Measurements from ENCODE around the gene POLR2E. TPM values are rescaled to one million over a fixed set of nuclear protein-coding genes. Genes with fewer than 3 reads are reported as not detected.
A peak's percentile ranks its signal among the peaks of the same experiment; 100 is the strongest.
"Not testable (repeated sequence)": the region's sequence is repeated elsewhere in the genome, so short reads cannot be mapped to it uniquely, and the experiment has no call there.

The POLR2E gene
- total RNA-seq, 2 experiments from 2014 or later: 142 to 163 TPM

DNA sequence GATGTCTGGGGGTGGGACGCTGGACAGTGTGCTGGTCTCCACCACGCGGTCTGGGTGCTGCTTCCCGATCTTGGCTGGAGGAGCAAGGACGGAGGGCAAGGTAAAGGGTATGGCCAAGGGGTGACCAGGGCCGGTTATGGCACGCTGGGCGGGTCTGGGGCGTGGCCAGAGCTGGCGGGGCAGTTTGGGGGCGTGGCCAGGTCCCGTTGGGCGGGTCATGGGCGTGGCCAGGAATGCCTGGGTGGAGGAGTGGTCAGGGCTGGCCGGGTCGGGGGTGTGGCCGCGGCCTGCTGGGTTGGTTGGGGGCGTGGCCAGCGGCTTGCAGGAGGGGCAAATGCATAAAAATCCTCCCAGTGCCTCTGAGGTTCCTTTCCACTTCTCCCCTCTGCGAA lies 27.8 kb upstream of the POLR2E start:
- H3K27ac Mint-ChIP-seq: no peak overlapping the region
- ATAC-seq (ENCODE audit: low read depth): no peak

DNA sequence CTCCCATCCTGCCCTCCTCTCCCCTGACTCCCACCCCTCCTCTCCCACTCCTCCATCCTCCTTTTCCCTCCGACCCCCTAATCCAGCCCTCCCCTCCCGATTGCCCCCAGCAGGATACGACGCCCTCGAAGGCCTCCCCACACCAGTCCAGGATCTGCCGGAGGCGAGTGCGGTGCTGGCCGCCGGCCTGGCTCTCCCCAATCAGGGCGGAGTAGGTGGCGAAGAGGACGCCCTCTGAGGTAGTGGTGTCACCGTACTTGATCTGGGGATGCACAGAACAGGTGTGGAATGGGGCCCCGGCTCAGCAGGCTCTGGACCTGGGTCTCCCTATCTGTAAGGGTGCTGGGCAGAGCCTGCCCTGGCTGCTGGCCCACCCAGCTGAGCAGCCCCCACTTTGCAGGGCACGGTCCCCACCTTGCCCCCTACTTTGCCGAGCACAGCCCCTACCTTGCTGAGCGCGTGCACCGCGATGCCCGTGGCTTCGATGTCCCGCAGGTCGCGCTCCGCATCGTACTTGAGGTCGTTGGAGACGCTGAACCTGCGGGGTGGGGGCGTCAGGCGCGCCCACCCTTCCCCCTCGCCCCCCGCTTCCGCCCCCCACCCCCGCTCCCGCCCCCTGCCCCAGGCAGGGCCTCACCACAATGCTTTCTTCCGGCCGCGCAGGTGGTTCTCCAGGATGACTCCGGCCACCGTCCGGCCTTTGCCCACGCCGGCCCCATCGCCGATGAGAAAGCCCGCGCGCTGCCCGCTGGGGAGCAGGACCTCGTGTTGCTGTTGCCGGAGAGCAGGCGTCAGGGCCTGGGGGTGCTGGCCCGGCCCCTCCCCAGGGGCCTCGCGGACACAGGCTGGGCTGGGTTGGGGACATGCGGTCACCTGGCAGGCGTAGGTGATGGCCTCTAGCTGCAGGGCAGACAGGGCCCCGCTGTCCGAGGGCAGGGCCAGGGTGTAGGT lies 27.1 kb upstream of the POLR2E start:
- Mint-ChIP-seq H3K9me3 (no peaks in the 10 kb centered on the region), H3K27me3 (no peaks in the 10 kb centered on the region), H3K36me3 (peaks cover 13% of the 10 kb centered on the region), H3K27ac (no peak overlapping the region), H3K4me1 (no peaks in the 10 kb centered on the region), H3K4me3 (no peak overlapping the region)
- no peak for DNase-seq
- POLR2A ChIA-PET: interaction anchor here (1.4 kb wide), 1 partner anchor 9 kb away, joined by 4 read pairs; no protein-coding TSS in a partner anchor
- no peak for ATAC-seq (ENCODE audit: low read depth)

More for the DNA sequence above, 27.8 kb upstream of the POLR2E start:
- no peaks in the 10 kb centered on the region for H3K4me1 Mint-ChIP-seq
- no peaks in the 10 kb centered on the region for H3K9me3 Mint-ChIP-seq
- no peak for DNase-seq
- no peaks in the 10 kb centered on the region for H3K27me3 Mint-ChIP-seq
- H3K36me3 Mint-ChIP-seq: peaks cover 13% of the 10 kb centered on the region
- POLR2A ChIA-PET: interaction anchor here (0.8 to 1.4 kb wide), 2 partner anchors 8 to 9 kb away, joined by 3 to 4 read pairs; no protein-coding TSS in a partner anchor
- no peak overlapping the region for H3K4me3 Mint-ChIP-seq

DNA sequence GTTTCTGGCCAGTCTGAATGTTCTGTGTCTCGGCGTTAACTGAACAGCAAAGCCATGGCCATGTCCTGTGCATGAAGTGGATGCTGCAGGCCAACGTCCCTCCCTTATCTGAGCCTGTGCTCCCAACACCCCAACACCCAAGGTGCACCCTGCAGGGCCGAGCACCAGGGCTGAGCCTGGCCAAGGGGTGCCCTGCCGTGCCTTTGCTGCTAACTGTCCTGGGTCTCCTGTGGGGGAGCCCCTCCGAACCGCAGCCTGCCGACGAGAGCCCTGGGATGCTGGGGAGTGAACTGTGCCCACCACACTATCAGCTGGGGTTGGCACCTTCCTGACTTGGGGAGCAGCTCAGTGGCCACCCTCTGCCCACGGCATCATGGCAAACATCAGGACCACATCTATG lies 26.2 kb upstream of the POLR2E start:
- Mint-ChIP-seq H3K27ac (no peak overlapping the region), H3K4me1 (no peaks in the 10 kb centered on the region), H3K36me3 (peaks cover 12% of the 10 kb centered on the region), H3K4me3 (no peak overlapping the region), H3K9me3 (no peaks in the 10 kb centered on the region), H3K27me3 (no peaks in the 10 kb centered on the region)
- ATAC-seq (ENCODE audit: low read depth) (no peak), DNase-seq (no peak)
- POLR2A ChIA-PET: no interaction called here

DNA sequence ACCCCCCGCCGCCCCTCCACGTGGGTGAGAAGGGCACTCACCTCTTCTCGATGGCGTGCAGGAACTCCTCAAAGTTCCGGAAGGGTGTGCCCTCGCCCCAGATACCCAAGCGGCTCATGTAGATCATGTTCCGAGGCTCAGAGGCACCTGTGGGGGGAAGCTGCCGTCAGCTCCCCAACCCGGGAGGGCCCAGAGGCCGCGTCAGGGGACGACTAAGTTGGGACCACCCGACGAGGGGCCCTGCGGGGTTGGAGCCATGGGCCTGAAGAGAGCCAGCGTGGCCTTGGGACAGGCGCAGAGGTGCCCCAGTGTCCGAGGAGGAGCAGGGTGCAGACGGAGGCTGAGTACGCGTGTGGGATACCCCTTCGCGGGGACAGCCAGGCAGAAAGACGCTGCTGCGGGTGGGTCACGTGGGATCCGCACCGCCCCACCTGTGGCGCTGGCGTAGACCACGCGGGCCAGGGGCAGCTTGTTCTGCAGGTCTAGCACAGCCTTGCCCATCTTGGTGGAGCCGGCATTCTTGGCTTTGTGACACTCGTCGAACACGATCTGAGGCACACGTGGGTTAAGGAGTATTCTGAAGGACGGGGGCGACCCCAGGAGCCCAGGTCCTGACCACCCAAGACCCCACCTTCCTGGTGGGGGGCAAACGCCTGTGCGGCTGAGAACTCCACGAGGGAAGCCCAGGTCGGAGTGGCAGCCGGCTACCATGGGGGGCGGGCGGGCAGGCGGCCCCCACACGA lies 24.5 kb upstream of the POLR2E start:
- POLR2A ChIA-PET: no interaction called here
- H3K9me3 Mint-ChIP-seq: no peaks in the 10 kb centered on the region
- H3K4me3 Mint-ChIP-seq: no peak overlapping the region
- no peaks in the 10 kb centered on the region for H3K4me1 Mint-ChIP-seq
- H3K36me3 Mint-ChIP-seq: peaks cover 8% of the 10 kb centered on the region
- no peak overlapping the region for H3K27ac Mint-ChIP-seq
- ATAC-seq (ENCODE audit: low read depth): no peak
- no peaks in the 10 kb centered on the region for H3K27me3 Mint-ChIP-seq
- no peak for DNase-seq

DNA sequence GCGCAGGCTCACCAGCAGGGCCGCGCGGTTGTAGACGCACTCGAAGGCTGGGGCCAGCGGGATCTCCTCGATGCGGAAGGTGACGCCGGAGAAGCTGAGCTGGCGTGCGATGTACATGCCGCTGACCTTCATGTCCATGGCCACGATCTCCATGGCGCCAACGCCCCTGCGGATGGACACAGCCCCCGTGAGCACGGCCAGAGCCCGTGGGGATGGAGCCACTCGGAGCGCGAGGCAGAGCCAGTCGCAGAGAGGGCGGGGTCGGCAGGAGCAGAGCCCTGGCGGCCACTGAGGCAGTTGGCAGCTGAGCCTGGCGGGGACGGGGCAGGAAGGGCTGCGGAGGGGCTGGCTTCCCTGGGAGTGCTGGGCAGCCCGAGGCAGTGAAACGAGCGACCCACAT lies 23.8 kb upstream of the POLR2E start:
- Mint-ChIP-seq H3K9me3 (no peaks in the 10 kb centered on the region), H3K36me3 (peaks cover 8% of the 10 kb centered on the region), H3K4me1 (no peaks in the 10 kb centered on the region), H3K27ac (no peak overlapping the region), H3K4me3 (no peak overlapping the region), H3K27me3 (no peaks in the 10 kb centered on the region)
- DNase-seq (no peak), ATAC-seq (ENCODE audit: low read depth) (no peak)
- POLR2A ChIA-PET: no interaction called here

DNA sequence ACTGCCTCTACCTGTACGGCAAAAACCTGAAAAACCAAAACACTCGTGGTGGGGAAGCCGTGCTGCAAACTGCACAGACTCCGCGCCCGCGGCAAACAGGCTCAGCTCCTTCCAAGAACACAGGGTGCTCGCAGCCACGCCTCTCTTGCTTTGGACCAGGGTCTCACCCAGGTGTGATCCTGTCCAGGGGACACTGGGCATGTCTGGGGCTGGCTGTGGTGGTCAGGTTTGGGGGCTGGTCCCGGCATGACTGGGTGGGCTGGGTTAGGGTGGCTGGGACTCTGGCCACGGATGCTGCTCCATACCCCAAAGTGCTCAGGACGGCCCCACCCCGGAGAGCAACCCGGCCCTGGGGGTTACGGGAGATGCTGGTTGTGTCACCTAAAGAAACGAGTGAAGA lies 22.5 kb upstream of the POLR2E start:
- Mint-ChIP-seq H3K4me3 (no peak overlapping the region), H3K27me3 (no peaks in the 10 kb centered on the region), H3K9me3 (no peaks in the 10 kb centered on the region), H3K36me3 (peaks cover 8% of the 10 kb centered on the region), H3K27ac (no peak overlapping the region), H3K4me1 (no peaks in the 10 kb centered on the region)
- DNase-seq: no peak
- ATAC-seq (ENCODE audit: low read depth): no peak
- POLR2A ChIA-PET: no interaction called here

DNA sequence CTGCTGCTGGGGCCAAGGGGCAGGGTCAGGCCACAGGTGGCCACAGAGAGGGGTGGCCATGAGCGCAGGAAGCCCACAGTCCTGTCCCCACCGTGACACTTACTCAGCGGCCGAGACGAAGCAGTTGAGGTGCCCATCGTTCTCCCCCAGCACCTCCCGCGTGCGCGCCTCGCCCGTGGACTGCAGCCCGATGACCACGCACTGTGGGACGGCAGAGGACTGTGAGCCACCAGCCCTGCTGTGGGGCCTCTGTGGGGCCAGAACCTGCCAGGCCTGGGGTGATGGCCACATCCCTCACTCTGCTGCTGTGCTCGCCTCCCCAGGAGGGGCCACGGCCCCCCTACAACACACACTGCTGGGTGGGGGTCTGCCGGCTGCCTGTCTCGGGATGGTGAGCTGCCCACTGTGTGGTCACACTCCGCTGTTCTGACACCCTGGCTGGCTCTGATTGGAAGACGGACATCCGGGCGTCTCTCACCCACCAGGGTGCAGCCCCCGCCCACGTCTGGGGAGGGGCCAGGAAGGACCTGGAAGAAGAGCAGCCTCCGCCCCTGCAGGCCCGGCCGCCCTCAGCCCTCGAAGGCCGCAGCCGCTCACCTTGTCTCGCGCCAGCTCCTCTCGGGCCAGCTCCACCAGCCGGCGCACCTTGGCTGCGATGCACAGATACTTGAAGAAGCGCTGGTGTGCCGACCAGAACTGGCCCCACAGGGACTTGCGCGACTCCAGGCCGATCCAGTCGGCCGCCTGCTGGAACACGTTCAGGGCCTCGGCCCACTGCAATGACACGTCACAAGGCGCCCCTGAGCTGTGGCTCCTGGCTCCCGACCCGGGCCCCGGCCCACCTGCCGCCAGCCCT lies 21.8 kb upstream of the POLR2E start:
- H3K4me1 Mint-ChIP-seq: no peaks in the 10 kb centered on the region
- no peaks in the 10 kb centered on the region for H3K9me3 Mint-ChIP-seq
- no peaks in the 10 kb centered on the region for H3K27me3 Mint-ChIP-seq
- H3K4me3 Mint-ChIP-seq: no peak overlapping the region
- POLR2A ChIA-PET: no interaction called here
- no peak overlapping the region for H3K27ac Mint-ChIP-seq
- ATAC-seq (ENCODE audit: low read depth) (no peak), DNase-seq (no peak)
- peaks cover 8% of the 10 kb centered on the region for H3K36me3 Mint-ChIP-seq

DNA sequence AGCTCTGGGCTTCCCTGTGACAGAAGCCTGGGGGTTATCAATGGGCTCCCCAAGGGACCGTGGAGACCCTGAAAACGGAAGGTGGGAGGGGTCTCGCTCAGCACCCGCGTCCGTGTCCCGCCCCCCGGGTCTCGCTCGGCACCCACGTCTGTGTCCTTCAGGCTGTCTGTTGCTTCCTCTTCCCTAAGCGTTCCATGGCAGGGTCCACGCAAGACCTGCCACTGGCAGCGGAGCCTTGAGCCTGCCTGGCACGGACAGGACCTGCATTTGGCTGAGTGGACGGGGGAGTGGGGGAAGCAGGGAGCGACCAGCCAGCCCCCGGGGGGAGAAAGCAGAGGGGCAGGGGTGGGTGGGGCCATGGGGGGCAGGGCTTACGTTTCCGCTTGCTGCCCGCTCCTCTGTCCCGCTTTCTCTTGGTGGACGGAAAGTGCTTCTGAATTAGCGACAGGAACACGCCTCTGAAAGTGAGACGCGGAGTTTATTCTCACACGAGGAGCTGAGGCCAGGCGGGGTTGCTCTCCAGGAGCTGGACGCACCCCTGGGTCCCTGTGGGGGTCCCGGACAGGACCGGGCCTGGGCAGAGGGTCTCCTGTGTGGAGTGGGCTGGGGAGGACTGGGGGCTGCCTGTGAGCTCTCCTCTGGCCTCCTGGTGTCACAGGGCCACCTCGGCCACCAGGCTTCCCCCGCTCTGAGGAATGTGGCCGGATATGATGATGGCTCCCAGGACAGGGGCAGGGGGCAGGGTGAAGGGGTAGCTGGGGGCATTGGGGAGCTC lies 20.7 kb upstream of the POLR2E start:
- DNase-seq (no peak), ATAC-seq (ENCODE audit: low read depth) (no peak)
- Mint-ChIP-seq H3K27me3 (no peaks in the 10 kb centered on the region), H3K9me3 (no peaks in the 10 kb centered on the region), H3K4me1 (no peaks in the 10 kb centered on the region), H3K4me3 (no peak overlapping the region), H3K36me3 (peaks cover under 1% of the 10 kb centered on the region), H3K27ac (no peak overlapping the region)
- POLR2A ChIA-PET: no interaction called here

DNA sequence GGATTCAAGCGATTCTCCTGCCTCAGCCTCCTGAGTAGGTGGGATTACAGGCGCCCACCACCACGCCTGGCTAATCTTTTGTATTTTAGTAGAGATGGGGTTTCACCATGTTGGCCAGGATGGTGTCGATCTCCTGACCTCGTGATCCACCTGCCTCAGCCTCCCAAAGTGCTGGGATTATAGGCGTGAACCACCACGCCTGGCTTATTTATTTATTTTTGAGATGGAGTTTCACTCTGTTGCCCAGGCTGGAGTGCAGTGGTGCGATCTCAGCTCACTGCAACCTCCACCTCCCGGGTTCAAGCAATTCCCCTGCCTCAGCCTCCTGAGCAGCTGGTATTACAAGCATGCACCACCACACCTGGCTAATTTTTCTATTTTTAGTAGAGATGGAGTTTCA lies 19.6 kb upstream of the POLR2E start:
- not testable (repeated sequence) for H3K27me3 Mint-ChIP-seq; H3K9me3 Mint-ChIP-seq; H3K36me3 Mint-ChIP-seq; H3K4me3 Mint-ChIP-seq; H3K4me1 Mint-ChIP-seq; DNase-seq; ATAC-seq (ENCODE audit: low read depth); H3K27ac Mint-ChIP-seq
- POLR2A ChIA-PET: interaction anchor here (2.4 kb wide), 1 partner anchor 77 kb away, joined by 9 read pairs; no protein-coding TSS in a partner anchor

DNA sequence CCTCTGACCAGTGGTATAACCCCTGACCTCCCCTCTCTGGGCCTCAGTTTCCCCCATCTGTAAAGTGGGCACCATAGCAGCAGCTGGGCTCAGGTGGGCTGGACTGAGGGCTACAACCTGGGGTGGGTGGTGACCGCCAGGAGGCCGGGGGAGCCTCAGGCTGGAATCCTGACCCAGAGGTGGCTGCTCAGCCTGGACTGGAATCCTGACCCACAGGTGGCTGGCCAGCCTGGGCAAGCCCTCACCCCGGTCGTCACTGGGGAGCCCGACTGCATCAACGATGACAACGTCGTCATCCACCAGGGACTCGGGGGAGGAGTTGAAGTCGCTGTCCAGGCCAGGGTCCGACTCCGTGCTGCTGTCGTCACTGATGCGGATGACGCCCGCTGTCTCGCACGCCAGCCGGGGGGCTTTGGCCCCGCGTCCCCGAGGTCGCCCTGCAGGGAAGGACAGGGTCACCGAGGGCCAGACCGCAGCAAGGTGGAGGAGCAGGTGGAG lies 18.9 kb upstream of the POLR2E start:
- no peak overlapping the region for H3K27ac Mint-ChIP-seq
- ATAC-seq (ENCODE audit: low read depth): no peak
- no peak overlapping the region for H3K4me3 Mint-ChIP-seq
- H3K27me3 Mint-ChIP-seq: no peaks in the 10 kb centered on the region
- no peaks in the 10 kb centered on the region for H3K4me1 Mint-ChIP-seq
- no peak for DNase-seq
- no peaks in the 10 kb centered on the region for H3K36me3 Mint-ChIP-seq
- POLR2A ChIA-PET: interaction anchor here (0.5 to 2.4 kb wide), 5 partner anchors 17 to 78 kb away, joined by 3 to 9 read pairs (median 3); no protein-coding TSS in a partner anchor
- no peaks in the 10 kb centered on the region for H3K9me3 Mint-ChIP-seq

DNA sequence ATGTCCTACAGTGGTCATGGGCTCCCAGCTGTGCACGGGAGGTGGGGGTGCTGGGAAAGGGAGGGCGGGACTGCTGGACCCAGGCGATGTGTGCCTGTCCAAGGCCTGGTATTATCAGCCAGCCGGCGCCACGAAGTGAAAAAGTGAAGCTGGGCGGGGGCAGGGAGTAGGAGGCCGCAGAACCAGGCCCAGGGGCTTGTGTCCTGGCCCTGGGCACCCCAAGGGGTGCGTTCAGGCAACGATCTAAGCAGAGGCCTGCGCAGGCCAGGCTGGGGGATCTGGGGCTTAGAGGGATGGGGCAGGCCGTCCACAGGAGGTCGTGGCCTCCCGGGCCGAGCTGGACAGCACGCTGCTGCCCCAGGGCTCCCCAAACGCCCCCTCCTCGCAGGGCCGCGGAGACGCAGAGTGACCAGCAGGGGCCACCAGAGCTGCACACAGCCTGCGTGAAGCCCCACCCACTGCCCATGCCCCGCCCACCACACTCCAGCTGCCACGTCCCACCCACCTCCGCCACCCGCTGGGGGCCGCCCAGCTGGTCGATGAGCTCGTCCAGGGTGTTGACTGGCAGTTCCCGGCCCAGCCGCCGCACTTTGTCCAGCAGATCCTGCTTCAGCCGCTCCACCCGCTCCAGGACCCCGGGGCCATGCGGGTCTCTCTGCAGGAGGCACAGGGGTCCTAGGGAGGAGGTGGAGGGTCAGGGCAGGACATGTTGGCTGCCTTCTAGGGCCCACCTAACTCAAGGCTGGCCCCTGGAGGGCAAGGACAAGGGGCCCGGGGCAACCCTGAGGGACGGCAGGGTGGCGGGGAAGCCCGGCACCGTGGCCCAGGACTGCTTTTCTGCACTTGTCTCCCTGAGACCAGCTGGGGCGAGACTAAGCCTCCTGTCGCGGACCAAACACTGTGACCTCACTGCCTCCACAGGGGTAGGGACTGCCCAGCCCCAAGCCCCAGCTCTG lies 18.1 kb upstream of the POLR2E start:
- Mint-ChIP-seq H3K4me1 (no peaks in the 10 kb centered on the region), H3K36me3 (no peaks in the 10 kb centered on the region), H3K9me3 (no peaks in the 10 kb centered on the region), H3K4me3 (no peak overlapping the region), H3K27ac (no peak overlapping the region), H3K27me3 (no peaks in the 10 kb centered on the region)
- POLR2A ChIA-PET: interaction anchor here (0.5 to 2.4 kb wide), 6 partner anchors 18 to 79 kb away, joined by 3 to 9 read pairs (median 4); no protein-coding TSS in a partner anchor
- ATAC-seq (ENCODE audit: low read depth) (peak; percentile 75), DNase-seq (peak; percentile 87)

Data from activated naive CD8-positive, alpha-beta T cell treated with anti-CD3 and anti-CD28 coated beads, Interleukin-2, amount 10 ng/mL, durations not matched to agents 7 days and 5 days (primary cell).